ENCODE data around the gene TGDS.

The TGDS gene

DNA sequence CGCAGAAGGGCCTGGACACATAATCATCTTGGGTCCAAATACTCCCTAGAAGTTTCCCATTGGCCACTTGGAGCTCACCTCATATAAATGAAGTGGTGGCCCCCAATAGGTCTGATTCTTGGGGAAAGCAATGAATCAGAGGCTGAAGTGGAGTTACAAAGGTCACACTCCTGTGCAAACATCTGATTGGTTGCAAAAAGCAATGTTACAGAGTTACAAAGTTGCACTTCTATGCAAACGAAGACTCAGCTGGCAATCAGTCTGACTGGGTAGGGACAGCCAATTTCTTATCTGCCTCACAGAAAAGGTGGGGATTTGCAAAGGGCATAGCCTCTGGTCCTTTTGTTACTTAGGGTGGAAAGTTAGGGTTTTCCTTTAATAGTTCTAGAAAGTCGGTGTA lies 3.9 kb upstream of the TGDS start:
- no peak for DNase-seq (ENCODE audit: low spot score)

DNA sequence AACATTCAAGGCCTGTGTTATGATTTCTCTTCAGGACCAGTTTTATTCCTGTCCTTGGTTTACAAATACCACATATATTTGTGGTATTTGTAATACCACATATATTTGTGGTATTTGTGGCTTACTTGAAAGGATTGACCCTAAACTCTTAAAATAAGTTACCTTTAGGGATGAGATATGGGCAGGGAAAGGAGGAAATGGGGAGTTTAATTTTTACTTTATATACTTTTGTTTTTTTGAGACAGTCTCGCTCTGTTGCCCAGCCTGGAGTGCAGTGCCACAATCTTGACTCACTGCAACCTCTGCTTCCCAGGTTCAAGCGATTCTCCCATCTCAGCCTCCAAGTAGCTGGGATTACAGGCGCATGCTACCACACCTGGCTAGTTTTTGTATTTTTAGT lies 2.3 kb upstream of the TGDS start:
- DNase-seq (ENCODE audit: low spot score) = no peak

DNA sequence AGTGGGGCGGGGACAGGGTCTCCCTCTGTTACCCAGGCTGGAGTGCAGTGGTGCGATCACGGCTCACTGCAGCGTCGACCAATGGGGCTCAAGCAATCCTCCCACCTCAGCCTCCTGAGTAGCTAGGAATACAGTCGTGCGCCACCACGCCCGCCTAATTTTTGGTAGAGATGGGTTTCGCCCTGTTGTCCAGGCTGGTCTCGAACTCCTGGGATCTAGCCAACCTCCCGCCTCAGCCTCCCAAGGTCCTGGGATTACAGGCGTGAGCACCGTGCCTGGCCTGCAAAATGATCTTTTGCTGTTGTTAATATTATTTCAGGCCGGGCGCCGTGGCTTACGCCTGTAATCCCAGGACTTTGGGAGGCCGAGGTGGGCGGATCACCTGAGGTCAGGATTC lies 621 bp upstream of the TGDS start:
- DNase-seq (ENCODE audit: low spot score) = no peak

DNA sequence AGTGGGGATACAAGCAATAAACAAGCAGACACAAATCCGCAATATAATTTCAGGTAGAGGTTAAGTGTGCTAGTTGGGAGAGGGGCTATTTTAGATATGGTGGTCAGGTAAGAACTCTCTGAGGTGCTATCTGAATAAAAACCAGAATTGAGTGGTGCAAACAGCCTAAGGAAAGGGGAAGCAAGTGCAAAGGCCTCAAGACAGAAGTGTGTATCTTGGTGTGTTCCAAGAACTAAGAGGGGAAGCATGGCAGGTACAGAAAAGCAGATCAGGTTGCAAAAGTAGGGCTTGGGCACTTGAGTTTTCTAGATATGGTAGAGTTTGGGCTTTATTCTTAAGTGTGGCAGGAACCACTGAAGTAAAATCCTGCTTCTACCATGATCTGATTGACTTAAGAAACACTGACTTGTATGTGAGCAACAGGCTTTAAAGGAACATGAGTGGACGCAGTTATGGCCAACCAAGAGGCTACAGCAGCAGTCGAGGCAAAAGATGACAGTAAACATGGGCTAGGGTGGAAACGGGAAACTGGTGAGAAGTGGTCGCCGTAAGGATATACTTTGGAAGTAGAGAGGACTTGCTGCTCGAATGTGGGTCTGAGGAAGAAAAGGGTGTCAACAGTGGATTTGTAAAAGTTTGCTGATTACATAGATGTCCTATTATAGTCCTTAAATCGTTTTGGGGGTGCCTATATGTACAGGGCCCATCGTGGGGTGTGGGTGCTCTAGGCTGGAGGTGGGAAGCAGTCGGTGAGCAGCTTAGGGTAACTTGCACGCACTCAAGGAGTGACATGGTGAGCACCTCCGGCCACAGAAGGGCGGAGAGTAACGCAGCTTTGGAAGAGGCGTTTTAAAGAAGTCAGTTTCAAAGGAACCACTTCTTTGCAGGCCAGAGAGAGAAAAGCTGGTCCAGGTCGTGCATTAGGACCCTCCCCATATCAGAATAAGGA lies 677 bp downstream of the TGDS start:
- no peak for DNase-seq (ENCODE audit: low spot score)

DNA sequence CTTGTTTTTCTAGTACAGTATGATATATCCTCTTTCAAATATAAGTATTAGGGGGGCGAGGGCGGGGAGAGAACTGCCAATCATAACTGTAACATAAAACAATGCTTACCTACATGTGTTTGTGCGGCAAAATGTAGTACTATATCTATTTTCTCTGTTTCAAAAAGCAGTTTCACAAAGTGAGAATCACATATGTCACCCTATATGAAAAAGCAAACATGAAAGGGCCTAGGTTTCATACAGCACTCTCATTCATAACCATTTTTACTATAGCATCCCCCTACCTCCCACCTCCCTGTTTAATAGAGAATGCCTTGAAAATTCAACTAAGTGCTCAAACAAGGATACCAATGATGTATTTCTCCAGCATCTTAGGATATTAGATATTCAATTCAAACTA lies 5.2 kb downstream of the TGDS start:
- DNase-seq (ENCODE audit: low spot score) = no peak

DNA sequence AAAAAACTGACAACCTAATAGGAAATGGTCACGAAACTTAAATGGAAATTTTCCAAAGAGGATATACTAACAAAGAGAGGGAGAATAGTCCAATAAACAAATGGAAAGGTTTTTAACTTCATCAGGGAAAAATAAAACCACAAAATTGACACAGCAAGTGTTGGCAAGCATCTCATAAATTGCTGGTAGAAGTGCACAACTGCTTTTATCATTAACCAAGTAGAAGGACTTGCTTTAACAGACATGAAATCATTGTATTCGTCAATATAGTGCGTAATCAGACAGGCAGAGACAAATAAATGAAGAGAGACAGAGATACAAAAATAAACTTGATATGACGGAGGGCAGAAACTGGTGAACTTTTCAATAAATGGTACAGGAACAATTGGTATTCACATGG lies 7.4 kb downstream of the TGDS start:
- no peak for DNase-seq (ENCODE audit: low spot score)

DNA sequence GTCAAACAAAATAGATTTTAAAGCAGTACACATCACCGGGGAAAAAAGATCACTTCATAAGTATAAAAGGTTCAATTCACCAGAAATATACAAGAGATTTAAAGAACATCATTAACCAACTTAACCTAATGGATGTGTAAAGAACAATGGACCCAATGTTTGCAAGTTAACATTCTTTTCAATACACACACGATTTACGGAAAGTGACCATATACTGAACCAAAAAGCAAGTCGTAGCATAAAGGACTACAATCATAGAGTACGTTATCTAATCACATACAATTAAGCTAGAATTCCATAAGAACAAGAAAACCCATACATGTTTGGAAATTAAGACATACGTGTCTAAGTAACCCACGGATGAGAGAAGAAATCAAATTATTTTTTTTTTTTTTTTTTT lies 9.6 kb downstream of the TGDS start:
- no peak for DNase-seq (ENCODE audit: low spot score)

DNA sequence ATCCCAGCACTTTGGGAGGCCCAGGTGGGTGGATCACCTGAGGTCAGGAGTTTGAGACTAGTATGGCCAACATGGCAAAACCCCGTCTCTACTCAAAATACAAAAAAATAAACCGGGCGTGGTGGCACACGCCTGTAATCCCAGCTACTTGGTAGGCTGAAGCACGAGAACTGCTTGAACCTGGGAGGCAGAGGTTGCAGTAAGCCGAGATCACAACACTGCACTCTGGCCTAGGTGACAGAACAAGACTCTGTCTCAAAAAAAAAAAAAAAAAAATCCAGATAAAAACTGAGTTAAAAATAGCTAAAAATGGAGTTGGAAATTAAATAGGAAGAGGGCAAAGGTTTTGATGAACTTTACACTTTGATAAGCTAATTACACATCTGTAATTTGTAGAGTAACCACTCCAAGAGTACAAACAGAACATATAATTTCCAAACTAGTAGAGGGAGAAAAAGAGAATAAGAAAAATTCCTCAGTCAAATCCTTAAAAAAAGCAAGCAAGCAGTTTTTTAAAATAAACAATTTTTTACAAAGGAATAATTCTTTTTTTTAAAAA lies 10.3 kb downstream of the TGDS start:
- no peak for DNase-seq (ENCODE audit: low spot score)

DNA sequence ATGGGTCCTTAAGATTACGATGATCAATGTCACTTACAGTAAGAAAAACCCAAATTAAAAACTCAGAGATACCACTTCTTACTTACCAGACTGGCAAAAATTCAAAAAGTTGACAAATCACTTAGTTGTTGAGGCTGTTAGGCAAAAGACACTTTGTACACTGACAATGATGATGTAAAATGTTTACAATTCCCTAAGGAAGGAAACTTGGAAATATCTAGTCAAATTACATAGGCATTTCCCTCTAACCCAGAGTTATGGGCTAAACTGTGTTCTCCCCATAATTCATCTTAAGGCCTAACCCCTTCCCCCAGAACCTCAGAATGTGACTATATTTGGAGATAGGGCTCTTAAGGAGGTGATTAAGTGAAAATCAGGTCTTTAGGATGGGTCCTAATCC lies 12.0 kb downstream of the TGDS start:
- no peak for DNase-seq (ENCODE audit: low spot score)

DNA sequence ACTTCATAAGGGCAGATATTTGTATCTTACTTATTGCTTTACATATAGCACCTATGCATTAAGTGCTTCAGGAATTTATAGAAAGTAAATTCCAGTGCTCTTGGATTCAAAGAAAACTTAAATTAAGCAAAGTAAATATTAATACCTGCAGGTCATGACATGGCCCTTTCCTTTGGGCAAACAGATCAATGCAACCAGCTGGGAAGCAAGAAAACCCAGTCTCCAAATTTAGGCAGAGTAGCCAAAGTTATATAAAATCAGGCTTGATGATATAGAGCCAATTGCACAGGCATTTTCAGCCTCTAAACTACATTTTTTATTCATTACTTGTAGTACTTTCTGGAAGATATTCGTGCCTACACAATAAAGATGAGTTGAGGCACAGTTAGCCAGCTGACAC lies 16.9 kb downstream of the TGDS start:
- DNase-seq (ENCODE audit: low spot score) = no peak

DNA sequence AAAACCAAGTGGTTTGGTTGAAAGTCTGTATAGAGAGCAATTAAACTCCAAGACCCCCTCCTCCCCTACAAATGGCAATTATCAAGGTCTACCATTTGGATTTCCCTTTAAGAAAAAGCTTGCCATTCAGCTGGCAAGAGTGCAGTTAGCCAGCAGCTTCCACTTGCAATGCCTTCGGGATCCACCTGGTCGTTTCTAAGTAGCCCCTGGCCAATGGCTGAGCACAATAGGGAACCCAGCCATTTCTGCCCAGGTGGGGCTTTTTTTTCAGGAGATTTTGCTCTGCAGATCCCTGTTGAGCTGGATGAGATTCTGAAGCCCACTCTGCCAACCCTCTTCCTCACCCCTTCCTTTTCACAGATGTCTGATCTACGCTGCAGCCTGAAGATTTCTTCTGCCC lies 26.3 kb downstream of the TGDS start:
- DNase-seq (ENCODE audit: low spot score) = no peak

DNA sequence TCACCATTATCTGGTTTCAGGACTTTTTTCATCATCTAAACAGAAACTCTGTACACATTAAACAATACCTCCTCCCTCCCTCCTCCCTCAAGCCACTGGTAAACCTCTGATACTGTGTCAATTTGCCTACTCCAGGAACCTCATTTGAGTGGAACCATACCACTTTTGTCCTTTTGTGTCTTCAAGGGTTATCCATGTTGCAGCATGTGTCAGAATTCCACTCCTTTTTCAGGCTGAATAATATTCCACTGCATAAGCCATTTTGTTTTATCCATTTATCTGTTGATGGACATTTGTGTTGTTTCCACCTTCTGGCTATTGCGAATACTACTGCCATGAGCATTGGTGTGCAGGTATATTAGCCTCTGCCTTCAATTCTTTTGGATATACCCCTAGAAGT lies 27.5 kb downstream of the TGDS start:
- no peak for DNase-seq (ENCODE audit: low spot score)

DNA sequence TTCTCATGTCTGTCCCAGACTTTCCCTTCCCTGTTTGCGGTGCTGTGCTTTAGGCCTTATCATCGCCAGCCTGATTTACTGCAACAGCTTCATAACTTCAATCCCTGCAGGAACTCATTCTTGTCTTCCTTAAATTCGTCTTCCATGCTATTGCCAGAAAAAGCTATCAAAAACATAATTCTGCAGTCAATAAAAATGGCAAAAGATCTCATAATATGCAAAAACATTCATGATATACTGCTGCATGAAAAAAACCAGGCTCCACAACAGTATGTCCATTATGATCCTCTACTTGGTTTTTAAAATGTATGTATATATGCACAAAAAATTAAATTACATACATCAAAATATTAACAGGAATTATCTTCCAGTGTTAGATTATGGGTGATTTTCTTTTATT lies 28.4 kb downstream of the TGDS start:
- no peak for DNase-seq (ENCODE audit: low spot score)

DNA sequence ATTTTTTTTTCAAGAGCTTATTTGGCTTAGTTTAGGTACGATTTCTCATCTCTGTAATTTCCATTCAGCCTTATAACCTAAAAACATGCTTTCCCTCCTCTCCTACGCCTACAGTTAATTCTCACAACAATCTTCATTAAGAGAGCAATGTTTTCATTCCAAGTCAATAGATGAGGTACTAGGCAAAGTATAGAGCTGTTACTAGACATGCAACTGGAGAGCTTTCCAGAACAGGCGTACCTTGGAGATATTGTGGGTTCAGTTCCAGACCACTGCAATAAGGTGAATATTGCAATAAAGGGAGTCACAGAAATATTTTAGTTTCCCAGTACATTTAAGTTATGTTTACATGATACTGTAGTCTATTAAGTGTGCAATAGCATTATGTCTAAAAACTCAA lies 34.8 kb downstream of the TGDS start:
- no peak for DNase-seq (ENCODE audit: low spot score)

DNA sequence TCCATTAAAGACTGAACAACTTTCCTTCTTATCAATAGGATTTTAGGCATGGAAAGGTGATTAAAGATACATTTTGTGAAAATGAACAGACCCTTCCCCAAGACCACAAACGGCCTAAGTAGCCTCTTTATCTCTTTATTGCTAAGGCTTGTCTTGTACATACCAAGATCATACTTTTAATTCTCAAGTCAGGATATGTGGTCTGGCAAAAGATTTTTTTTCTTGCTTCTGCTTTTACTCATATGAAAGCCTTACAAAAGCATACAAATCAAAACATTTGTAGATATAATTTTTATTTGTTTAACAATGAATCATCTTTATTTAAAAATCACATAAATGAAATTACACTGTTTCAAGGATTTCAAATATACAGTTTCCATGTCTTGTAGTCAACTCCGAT lies 35.8 kb downstream of the TGDS start:
- DNase-seq (ENCODE audit: low spot score) = no peak

DNA sequence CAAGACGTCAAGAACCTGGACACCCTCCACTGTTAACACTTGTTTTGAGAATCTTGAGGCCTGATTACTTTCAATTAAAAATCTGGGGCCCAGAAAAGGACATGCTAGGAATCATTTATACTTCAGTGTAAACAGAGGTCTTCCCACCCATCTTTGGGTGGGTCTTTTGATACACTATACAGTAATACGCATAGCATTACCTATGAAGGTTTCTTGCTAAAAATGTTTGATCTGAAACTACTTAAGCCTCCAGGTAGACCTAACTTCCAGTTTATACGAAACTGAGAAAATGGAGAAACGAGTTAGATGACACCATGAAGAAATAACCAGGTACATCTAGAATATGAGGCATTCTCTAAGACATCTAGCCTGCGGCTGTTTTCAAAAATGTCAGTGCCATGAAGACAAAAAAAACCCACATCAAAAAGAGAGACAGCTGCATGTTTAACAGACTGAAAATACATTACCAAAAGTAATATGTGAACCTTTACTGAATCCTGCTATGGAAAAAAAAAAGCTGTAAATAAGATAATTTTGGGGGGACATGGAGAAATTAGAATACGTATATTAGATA lies 36.6 kb downstream of the TGDS start:
- no peak for DNase-seq (ENCODE audit: low spot score)

DNA sequence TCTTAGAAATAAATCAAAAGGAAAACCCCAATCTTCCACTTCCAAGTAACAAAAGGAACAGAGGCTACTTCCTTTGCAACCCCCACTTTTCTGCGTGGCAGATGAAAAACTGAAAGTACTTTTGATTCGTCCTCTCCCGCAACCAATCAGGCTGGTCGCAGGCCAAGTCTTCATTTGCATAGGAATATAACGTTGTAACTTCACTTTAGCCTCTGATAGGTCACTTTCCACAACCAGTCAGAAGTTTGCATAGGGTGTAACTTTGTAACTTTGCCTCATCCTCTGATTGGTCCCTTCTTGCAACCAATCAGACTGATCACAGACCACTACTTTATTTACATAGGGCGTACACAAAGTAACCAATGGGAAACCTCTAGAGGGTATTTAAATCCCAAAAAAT lies 37.2 kb downstream of the TGDS start:
- no peak for DNase-seq (ENCODE audit: low spot score)

DNA sequence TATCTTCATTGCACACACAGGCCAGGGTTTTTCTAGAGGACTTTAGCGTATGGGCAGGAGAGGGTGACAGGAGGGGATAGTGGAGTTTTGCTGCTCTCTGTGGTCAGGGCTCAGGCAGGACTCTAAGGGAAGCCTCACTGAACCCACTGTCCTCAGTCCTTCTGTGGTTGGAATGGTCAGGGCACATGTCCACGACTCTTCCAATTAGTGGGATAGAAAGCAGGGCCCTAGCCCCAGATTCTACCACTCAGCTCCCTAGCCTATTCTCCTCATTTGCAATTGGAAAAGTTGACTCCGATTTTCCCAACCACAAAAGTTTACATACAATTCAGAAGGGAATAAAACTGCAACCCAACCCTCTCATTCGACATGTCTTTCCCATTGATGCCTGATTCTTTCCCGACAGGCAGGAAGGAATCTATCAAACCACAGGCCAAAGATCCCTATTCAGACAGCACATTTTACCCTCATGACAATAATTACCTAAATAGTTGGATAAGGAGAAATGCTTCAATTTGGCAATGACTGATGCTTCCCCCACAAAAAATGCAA lies 38.2 kb downstream of the TGDS start:
- DNase-seq (ENCODE audit: low spot score) = no peak

DNA sequence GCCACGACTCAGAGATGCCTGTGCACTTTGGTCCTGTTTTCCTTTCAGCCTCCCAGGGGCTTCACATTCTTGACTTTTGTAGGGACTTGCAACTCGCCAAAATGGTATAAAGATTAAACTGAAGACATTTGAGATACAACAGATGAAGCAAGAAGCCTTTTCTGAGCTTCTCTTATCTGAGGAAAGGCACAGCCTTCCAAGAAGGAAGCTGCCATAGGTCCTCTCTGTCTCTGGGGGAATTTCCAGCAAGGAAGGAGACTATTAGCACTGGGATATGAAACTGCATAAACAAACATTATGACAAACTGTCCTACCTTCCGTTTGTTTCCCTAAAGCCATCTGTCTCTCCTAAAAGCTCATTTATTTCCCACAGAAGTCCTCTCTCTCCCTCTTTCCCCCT lies 39.3 kb downstream of the TGDS start:
- no peak for DNase-seq (ENCODE audit: low spot score)

DNA sequence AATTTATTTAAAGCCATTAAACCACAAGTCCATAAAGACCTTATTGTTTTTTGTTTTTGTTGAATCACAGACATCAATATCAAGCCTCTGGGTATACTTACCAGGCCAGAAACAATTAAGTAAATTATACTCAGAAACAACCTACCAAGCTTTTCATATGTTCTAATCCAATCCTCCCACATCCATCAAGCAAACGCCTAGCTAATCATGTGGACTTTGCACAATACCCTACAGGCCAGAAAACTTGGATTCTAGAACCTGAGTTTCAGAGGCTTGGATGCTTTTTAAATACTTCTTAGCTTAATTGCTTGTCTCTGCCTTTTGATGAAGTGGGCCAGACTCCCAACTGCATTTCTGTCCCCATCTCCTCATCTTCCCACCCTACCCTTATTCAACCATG lies 39.9 kb downstream of the TGDS start:
- no peak for DNase-seq (ENCODE audit: low spot score)

DNA sequence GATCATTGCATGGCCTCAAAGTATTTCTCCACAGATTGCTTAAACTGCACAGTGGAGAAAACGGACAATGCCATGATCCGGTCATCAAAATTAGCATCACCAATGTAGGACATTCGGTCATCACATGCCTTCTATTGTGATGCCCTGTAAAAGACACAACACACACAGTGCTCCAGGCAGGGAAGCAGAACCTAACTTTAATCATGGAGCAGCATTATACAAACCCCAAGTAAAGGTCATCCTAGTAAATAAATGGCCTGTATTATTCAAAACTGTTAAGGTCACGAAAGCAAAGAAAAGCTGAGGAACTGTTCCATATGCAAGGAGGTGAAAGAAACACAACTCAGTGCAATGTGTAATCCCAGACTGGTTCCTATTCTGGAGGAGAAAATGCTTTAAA lies 42.2 kb downstream of the TGDS start:
- DNase-seq (ENCODE audit: low spot score) = no peak

DNA sequence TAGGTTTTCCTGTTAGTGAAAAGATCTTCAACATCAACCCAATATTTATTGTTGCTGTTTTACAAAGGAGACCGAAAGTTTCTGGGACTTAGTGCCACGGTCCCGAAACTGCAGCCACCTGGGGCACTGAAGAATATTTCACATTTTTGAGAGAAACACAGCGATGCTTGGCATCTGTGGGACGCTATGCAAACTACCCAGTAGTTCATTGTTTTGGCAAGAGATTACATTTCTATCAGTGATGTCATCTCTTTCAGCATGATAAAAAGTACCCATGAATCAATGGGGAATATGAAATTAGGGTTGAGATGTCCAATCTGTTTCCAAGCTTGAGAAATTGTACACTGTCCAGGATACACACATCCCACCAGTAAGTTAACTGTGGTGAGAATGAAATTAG lies 43.9 kb downstream of the TGDS start:
- DNase-seq (ENCODE audit: low spot score) = no peak

DNA sequence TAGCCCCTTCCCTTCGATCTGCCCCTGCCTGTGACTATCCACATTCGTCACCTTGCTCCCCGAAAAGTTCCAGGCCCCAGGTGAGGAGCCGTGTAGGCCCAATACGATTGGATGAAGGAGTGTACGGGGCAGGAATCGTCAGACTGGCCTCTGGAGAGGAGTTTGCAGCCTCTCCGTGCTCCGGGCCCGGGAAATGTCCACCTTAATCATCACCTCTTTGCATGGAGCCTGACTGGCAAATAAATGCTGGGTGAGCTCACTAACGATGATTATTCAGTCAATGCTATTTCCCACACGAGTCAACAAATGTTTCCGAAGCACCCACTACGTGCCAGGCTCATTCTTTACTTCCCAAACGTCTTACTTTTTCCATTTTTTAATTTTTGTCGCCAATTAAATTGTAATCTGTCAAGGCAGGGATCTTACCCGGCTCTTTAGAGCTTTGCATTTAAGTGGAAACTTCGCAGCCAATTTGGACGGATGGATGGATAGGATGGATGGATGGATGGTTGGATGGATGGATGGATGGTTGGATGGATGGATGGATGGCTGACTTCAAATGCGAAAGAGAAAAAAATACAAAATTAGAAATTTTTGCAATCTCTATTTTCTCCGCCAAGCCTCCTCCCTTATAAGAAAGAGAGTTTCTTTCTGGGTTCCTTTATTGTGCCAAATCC lies 45.8 kb downstream of the TGDS start:
- no peak for DNase-seq (ENCODE audit: low spot score)

All from globus pallidus (tissue), 1 donor.